IMR-90 (cell line): ENCODE measurements around the gene OVCA2. TPM values are rescaled to one million over a fixed set of nuclear protein-coding genes. Genes with fewer than 3 reads are reported as not detected.

Experiments
- ATAC-seq: fragments of 200-7000 bp; cut with Tn5 transposase; 2 replicates; pipeline ENCODE4 v1.9.1; 2020; ENCODE audit warnings: low read depth, mild to moderate bottlenecking, moderate library complexity
- BruUV-seq: library from RNA; stranded (reverse); fragments of 400-500 nt; replicated peaks from 2 replicates; lab custom pipeline; 2021; lab: Mats Ljungman, UMichigan
- CTCF ChIA-PET: fragments of 300-600 bp; formaldehyde crosslinking; extraction: SDS; loops from one replicate; lab custom pipeline; 2021; ENCODE audit warnings: antibody characterized with exemption; lab: Yijun Ruan, JAX
- POLR2A ChIA-PET: fragments of 300-600 bp; sonication (Branson Sonifier 250); formaldehyde crosslinking; loops from one replicate; lab custom pipeline; 2022; ENCODE audit warnings: antibody characterized with exemption; ENCODE audit not compliant: unreplicated experiment; lab: Charles Lee
- DNase-seq: peaks from one replicate; pipeline ENCODE4 v3.0.0; 2013
- H2AFZ ChIP-seq: replicated peaks from 2 replicates; pipeline ENCODE3; 2013; ENCODE audit warnings: low read length, mild to moderate bottlenecking; ENCODE audit not compliant: poor library complexity
- H2AK5ac ChIP-seq: 2 replicates; pipeline ENCODE4 v1.6.1; 2013; ENCODE audit warnings: low read depth, low read length, inconsistent platforms
- H2AK9ac ChIP-seq: replicated peaks from 2 replicates; pipeline ENCODE3; 2013; ENCODE audit warnings: mild to moderate bottlenecking, low read depth, low read length, moderate library complexity; ENCODE audit not compliant: poor library complexity
- H2BK120ac ChIP-seq: 2 replicates; pipeline ENCODE4 v1.6.1; 2013; ENCODE audit warnings: low read depth, low read length, inconsistent platforms
- H2BK15ac ChIP-seq: 3 replicates; pipeline ENCODE4 v1.6.1; 2013; ENCODE audit warnings: low read depth, low read length, inconsistent platforms
- H2BK20ac ChIP-seq: 2 replicates; pipeline ENCODE4 v1.6.1; 2013; ENCODE audit warnings: low read depth, mild to moderate bottlenecking, inconsistent platforms, low read length, moderate library complexity
- H2BK5ac ChIP-seq: 2 replicates; pipeline ENCODE4 v1.6.1; 2013; ENCODE audit warnings: mild to moderate bottlenecking, low read depth, low read length, inconsistent platforms; ENCODE audit not compliant: poor library complexity, severe bottlenecking
- H3K14ac ChIP-seq: replicated peaks from 2 replicates; pipeline ENCODE4 v1.6.1; 2013; ENCODE audit warnings: low read depth, low read length, inconsistent platforms
- H3K18ac ChIP-seq: 2 replicates; pipeline ENCODE4 v1.6.1; 2013; ENCODE audit warnings: low read depth, low read length, control low read depth
- H3K23ac ChIP-seq: 2 replicates; pipeline ENCODE4 v1.6.1; 2013; ENCODE audit warnings: low read depth, low read length, inconsistent platforms
- H3K27ac ChIP-seq: 2 replicates; pipeline ENCODE4 v1.5.1; 2013; ENCODE audit warnings: mild to moderate bottlenecking, control low read depth, low read length; ENCODE audit not compliant: insufficient read depth
- H3K27me3 ChIP-seq: 2 replicates; pipeline ENCODE4 v1.6.1; 2013; ENCODE audit warnings: low read length; ENCODE audit not compliant: control insufficient read depth, insufficient read depth
- H3K36me3 ChIP-seq: 2 replicates; pipeline ENCODE4 v1.6.1; 2013; ENCODE audit warnings: low read length, mixed read lengths; ENCODE audit not compliant: control insufficient read depth, insufficient read depth
- H3K4ac ChIP-seq: 2 replicates; pipeline ENCODE4 v1.6.1; 2013; ENCODE audit warnings: low read depth, low read length, inconsistent platforms
- H3K4me1 ChIP-seq: 2 replicates; pipeline ENCODE4 v1.6.1; 2013; ENCODE audit warnings: low read length, mixed read lengths; ENCODE audit not compliant: control insufficient read depth, insufficient read depth
- H3K4me2 ChIP-seq: 2 replicates; pipeline ENCODE4 v1.6.1; 2013; ENCODE audit warnings: low read depth, mild to moderate bottlenecking, control low read depth, low read length, moderate library complexity
- H3K4me3 ChIP-seq: 2 replicates; pipeline ENCODE4 v1.5.1; 2013; ENCODE audit warnings: low read depth, mild to moderate bottlenecking, control low read depth, low read length, moderate library complexity; ENCODE audit not compliant: insufficient read depth
- H3K56ac ChIP-seq: 2 replicates; pipeline ENCODE4 v1.6.1; 2013; ENCODE audit warnings: low read length, inconsistent platforms; ENCODE audit not compliant: insufficient read depth; ENCODE audit errors: extremely low read depth
- H3K79me1 ChIP-seq, 2 experiments: 2 replicates each; pipeline ENCODE4 v1.6.1; 2013; ENCODE audit warnings: low read length in 2 of 2, inconsistent platforms in 1 of 2, low read depth in 1 of 2
- H3K9ac ChIP-seq: 2 replicates; pipeline ENCODE4 v1.6.1; 2013; ENCODE audit warnings: low read depth, low read length, control low read depth
- H3K9me1 ChIP-seq: 2 replicates; pipeline ENCODE4 v1.6.1; 2013; ENCODE audit warnings: low read length, inconsistent platforms; ENCODE audit not compliant: insufficient read depth
- H3K9me3 ChIP-seq: 2 replicates; pipeline ENCODE4 v1.6.1; 2013; ENCODE audit warnings: low read length; ENCODE audit not compliant: control insufficient read depth, insufficient read depth
- H4K20me1 ChIP-seq: 2 replicates; pipeline ENCODE4 v1.6.1; 2013; ENCODE audit warnings: low read length, inconsistent platforms; ENCODE audit not compliant: insufficient read depth
- H4K5ac ChIP-seq: 2 replicates; pipeline ENCODE4 v1.6.1; 2013; ENCODE audit warnings: mild to moderate bottlenecking, low read depth, low read length, control low read depth
- H4K8ac ChIP-seq, 2 experiments: 2 replicates each; pipeline ENCODE4 v1.6.1; 2013; ENCODE audit warnings: low read depth in 2 of 2, low read length in 2 of 2, control low read depth in 1 of 2, inconsistent platforms in 1 of 2
- H4K91ac ChIP-seq: 2 replicates; pipeline ENCODE4 v1.6.1; 2013; ENCODE audit warnings: low read depth, low read length, inconsistent platforms; ENCODE audit not compliant: insufficient read depth
- BHLHE40 ChIP-seq: fragments of 150-350 bp; IDR thresholded peaks from 2 replicates; pipeline ENCODE4 v1.6.1; 2016; ENCODE audit warnings: mild to moderate bottlenecking, low read depth, low read length
- CEBPB ChIP-seq: IDR thresholded peaks from 2 replicates; pipeline ENCODE4 v1.6.1; 2012; ENCODE audit warnings: low read depth, low read length, improper control_type of control experiment
- CHD1 ChIP-seq: IDR thresholded peaks from 2 replicates; pipeline ENCODE4 v1.6.1; 2012; ENCODE audit warnings: low read depth, low read length, improper control_type of control experiment
- FOS ChIP-seq: fragments of 150-350 bp; IDR thresholded peaks from 2 replicates; pipeline ENCODE4 v1.6.1; 2016; ENCODE audit warnings: low read depth, low read length
- MAZ ChIP-seq: IDR thresholded peaks from 2 replicates; pipeline ENCODE4 v1.6.1; 2012; ENCODE audit warnings: low read depth, mild to moderate bottlenecking, low read length, improper control_type of control experiment, moderate library complexity, borderline replicate concordance
- MXI1 ChIP-seq: IDR thresholded peaks from 2 replicates; pipeline ENCODE4 v1.6.1; 2012; ENCODE audit warnings: low read depth, mild to moderate bottlenecking, low read length, moderate library complexity, borderline replicate concordance
- NFE2L2 ChIP-seq: fragments of 150-350 bp; IDR thresholded peaks from 2 replicates; pipeline ENCODE4 v1.6.1; 2016; ENCODE audit warnings: low read depth, mild to moderate bottlenecking, low read length
- POLR2A ChIP-seq: IDR thresholded peaks from 2 replicates; pipeline ENCODE4 v1.6.1; 2012; ENCODE audit warnings: mild to moderate bottlenecking, low read depth, low read length
- RAD21 ChIP-seq: IDR thresholded peaks from 2 replicates; pipeline ENCODE4 v1.6.1; 2012; ENCODE audit warnings: low read length, improper control_type of control experiment
- RCOR1 ChIP-seq: IDR thresholded peaks from 2 replicates; pipeline ENCODE4 v1.6.1; 2012; ENCODE audit warnings: mild to moderate bottlenecking, low read length, improper control_type of control experiment; ENCODE audit not compliant: insufficient replicate concordance
- RFX5 ChIP-seq: IDR thresholded peaks from 2 replicates; pipeline ENCODE4 v1.8.0; 2012; ENCODE audit warnings: low read depth, mild to moderate bottlenecking, low read length, moderate library complexity
- SMC3 ChIP-seq: fragments of 150-350 bp; IDR thresholded peaks from 2 replicates; pipeline ENCODE4 v1.6.1; 2016; ENCODE audit warnings: low read depth, mild to moderate bottlenecking, antibody characterized with exemption, low read length, moderate library complexity
- WGBS, 2 experiments: methylation state at CpG; one replicate each; pipeline versions ENCODE4 v1.1.5 to v1.1.7; 2013; ENCODE audit warnings: missing lambda C conversion rate in 2 of 2; ENCODE audit not compliant: insufficient read length in 1 of 2; ENCODE audit errors: extremely low coverage in 2 of 2; 5-methylcytosine and 5-hydroxymethylcytosine counted together
- dilution Hi-C: fragments of 300-500 bp; cut with HindIII; formaldehyde crosslinking; loops from one replicate; pipeline ENCODE4 v1.14.3; 2018; ENCODE audit warnings: low sequenced_read_pairs; ENCODE audit not compliant: unreplicated experiment
- in situ Hi-C: fragments of 300-500 bp; cut with MboI; formaldehyde crosslinking; loops from 3 replicates; pipeline ENCODE4 v1.14.3; 2019; ENCODE audit warnings: low sequenced_read_pairs, inconsistent platforms, mixed read lengths
- intact Hi-C: fragments of 100-400 bp; cut with micrococcal nuclease; formaldehyde crosslinking; loops from 2 replicates; pipeline ENCODE4 v1.10.0; 2022
- polyA plus RNA-seq, 3 experiments: library from polyadenylated mRNA; depleted of rRNA; stranded (reverse); fragments of >200 nt; gene quantifications; 2 replicates each; pipeline ENCODE4 v1.2.3, GENCODE V29; 2012; ENCODE audit warnings: low replicate concordance in 1 of 3
- total RNA-seq: library from RNA; depleted of rRNA; stranded (reverse); fragments of >200 nt; gene quantifications from 2 replicates; pipeline ENCODE4 v1.2.3, GENCODE V29; 2012
- TF ChIP-seq, protein P1 (sequence below): fragments of 150-350 bp; IDR thresholded peaks from 2 replicates; pipeline ENCODE4 v1.6.1; 2017; ENCODE audit warnings: mild to moderate bottlenecking, antibody characterized with exemption, low read length, low read depth
- TF ChIP-seq, protein P2 (sequence below): fragments of 150-350 bp; IDR thresholded peaks from 2 replicates; pipeline ENCODE4 v1.6.1; 2016; ENCODE audit warnings: low read depth, mild to moderate bottlenecking, low read length, moderate library complexity, borderline replicate concordance
- TF ChIP-seq, protein P3 (sequence below): conservative IDR thresholded peaks from 2 replicates; pipeline ENCODE4 v1.5.1; 2012; ENCODE audit warnings: mild to moderate bottlenecking, low read depth, low read length, improper control_type of control experiment

Gene OVCA2
- total and polyA plus RNA-seq, 2 of the 4 experiments (the other 2 are of a cell fraction) = 38.7 to 46.9 TPM

DNA sequence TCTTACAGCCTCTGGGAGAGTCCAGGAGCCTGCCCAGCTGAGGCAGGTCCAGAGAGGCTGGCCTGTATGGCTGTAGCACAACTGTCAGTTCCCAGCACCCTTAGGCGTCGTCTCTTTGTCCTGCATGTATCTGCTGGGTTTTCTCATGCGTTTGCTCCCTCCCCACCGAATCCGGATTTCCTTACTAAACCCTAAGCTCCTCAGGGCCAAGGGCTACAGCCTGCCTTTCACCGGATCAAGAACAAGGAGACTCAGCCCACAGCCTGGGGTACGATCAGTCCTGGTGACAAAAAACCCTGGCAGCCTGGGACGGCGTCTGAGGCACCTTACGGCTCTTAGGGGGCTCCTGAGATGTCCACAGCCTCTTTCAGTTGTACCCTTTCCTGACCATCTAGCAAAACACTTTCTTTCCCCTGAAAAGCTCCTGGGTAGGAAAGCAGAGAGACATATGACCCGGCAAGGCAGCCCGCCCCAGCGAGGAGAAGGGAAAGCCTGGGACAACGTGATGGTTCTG lies 25.3 kb downstream of the OVCA2 start:
- ATAC-seq (no peak), DNase-seq (no peak)
- Histone ChIP-seq H2AFZ (peak overlapping the region; percentile 5), H3K4me2 (no peak overlapping the region), H3K27ac (peak overlapping the region; percentile 92), H4K8ac (peak overlapping the region; percentile 92 to 99), H2AK9ac (peak overlapping the region; percentile 85), H3K4me1 (peaks cover 76% of the 10 kb centered on the region), H2BK20ac (peak overlapping the region; percentile 90), H3K4me3 (no peak overlapping the region), H3K9me1 (peaks cover 53% of the 10 kb centered on the region), H3K79me1 (peaks cover 33 to 87% of the 10 kb centered on the region in 2 experiments), H3K27me3 (no peaks in the 10 kb centered on the region), H3K14ac (peak overlapping the region; percentile 90), H2BK5ac (peak overlapping the region; percentile 98), H3K23ac (peak overlapping the region; percentile 93), H2BK15ac (peak overlapping the region; percentile 93; the same call in 2 of the 3 replicates), H2BK120ac (peak overlapping the region; percentile 99), H3K56ac (peak overlapping the region; percentile 63), H3K18ac (peak overlapping the region; percentile 65), H4K20me1 (no peaks in the 10 kb centered on the region), H3K9ac (peak overlapping the region; percentile 62; the same call in 1 of the 2 replicates), H3K36me3 (peaks cover 30% of the 10 kb centered on the region), H3K4ac (peak overlapping the region; percentile 95), H3K9me3 (no peaks in the 10 kb centered on the region), H2AK5ac (peak overlapping the region; percentile 98), H4K91ac (peak overlapping the region; percentile 97), H4K5ac (peak overlapping the region; percentile 94)
- 86% methylated on average over 7 of the region's 14 CpGs; no CpG with 5 or more reads in 1 of the 2 experiments for WGBS, 2 experiments
- ChIA-PET POLR2A (no interaction called here), CTCF (interaction anchor here (1.0 to 2.2 kb wide), 3 partner anchors 9 to 173 kb away, joined by 3 to 6 read pairs (median 5); partner anchors contain the start of gene HIC1)
- dilution Hi-C loops = no loop called here
- intact Hi-C loops = loop anchor here (2.0 kb wide), 1 partner anchor 108 kb away; no protein-coding TSS in a partner anchor
- no TSS peak for BruUV-seq
- in situ Hi-C loops = loop anchor here (5.0 to 10.0 kb wide), 2 partner anchors 108 to 180 kb away; no protein-coding TSS in a partner anchor
- no peak for TF ChIP-seq NFE2L2
- TF ChIP-seq, protein P1, sequence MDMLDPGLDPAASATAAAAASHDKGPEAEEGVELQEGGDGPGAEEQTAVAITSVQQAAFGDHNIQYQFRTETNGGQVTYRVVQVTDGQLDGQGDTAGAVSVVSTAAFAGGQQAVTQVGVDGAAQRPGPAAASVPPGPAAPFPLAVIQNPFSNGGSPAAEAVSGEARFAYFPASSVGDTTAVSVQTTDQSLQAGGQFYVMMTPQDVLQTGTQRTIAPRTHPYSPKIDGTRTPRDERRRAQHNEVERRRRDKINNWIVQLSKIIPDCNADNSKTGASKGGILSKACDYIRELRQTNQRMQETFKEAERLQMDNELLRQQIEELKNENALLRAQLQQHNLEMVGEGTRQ = no peak
- TF ChIP-seq BHLHE40 = no peak
- TF ChIP-seq MXI1 = no peak
- TF ChIP-seq RCOR1 = no peak
- TF ChIP-seq RFX5 = no peak
- TF ChIP-seq POLR2A = no peak
- TF ChIP-seq FOS = no peak
- no peak for TF ChIP-seq CEBPB
- TF ChIP-seq, protein P2, sequence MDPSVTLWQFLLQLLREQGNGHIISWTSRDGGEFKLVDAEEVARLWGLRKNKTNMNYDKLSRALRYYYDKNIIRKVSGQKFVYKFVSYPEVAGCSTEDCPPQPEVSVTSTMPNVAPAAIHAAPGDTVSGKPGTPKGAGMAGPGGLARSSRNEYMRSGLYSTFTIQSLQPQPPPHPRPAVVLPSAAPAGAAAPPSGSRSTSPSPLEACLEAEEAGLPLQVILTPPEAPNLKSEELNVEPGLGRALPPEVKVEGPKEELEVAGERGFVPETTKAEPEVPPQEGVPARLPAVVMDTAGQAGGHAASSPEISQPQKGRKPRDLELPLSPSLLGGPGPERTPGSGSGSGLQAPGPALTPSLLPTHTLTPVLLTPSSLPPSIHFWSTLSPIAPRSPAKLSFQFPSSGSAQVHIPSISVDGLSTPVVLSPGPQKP = no peak
- TF ChIP-seq SMC3 = no peak
- no peak for TF ChIP-seq MAZ
- no peak for TF ChIP-seq RAD21
- TF ChIP-seq, protein P3, sequence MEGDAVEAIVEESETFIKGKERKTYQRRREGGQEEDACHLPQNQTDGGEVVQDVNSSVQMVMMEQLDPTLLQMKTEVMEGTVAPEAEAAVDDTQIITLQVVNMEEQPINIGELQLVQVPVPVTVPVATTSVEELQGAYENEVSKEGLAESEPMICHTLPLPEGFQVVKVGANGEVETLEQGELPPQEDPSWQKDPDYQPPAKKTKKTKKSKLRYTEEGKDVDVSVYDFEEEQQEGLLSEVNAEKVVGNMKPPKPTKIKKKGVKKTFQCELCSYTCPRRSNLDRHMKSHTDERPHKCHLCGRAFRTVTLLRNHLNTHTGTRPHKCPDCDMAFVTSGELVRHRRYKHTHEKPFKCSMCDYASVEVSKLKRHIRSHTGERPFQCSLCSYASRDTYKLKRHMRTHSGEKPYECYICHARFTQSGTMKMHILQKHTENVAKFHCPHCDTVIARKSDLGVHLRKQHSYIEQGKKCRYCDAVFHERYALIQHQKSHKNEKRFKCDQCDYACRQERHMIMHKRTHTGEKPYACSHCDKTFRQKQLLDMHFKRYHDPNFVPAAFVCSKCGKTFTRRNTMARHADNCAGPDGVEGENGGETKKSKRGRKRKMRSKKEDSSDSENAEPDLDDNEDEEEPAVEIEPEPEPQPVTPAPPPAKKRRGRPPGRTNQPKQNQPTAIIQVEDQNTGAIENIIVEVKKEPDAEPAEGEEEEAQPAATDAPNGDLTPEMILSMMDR = no peak
- no peak for TF ChIP-seq CHD1
